Thymus (tissue), 11 donors: ENCODE measurements around the gene FBXW11. TPM values are rescaled to one million over a fixed set of nuclear protein-coding genes. Genes with fewer than 3 reads are reported as not detected.
A peak's percentile ranks its signal among the peaks of the same experiment; 100 is the strongest.

ENCODE experiments used
- DNase-seq, 9 donors: peaks; one replicate each; pipeline ENCODE4 v3.0.0-alpha.2; 2013; ENCODE audit warnings: low spot score in 9 of 9, low read depth in 6 of 9, missing footprints in 1 of 9
- H3K27ac ChIP-seq, 2 donors: one replicate each; pipeline ENCODE4 v1.5.1; 2013; ENCODE audit warnings: control low read depth in 1 of 2, low read depth in 1 of 2, low read length in 1 of 2, mild to moderate bottlenecking in 1 of 2, moderate library complexity in 1 of 2
- H3K27me3 ChIP-seq, 2 donors: one replicate each; pipeline ENCODE4 v1.5.1; 2013; ENCODE audit warnings: low read length in 1 of 2; ENCODE audit not compliant: control insufficient read depth in 2 of 2, insufficient read depth in 1 of 2
- H3K36me3 ChIP-seq, 2 donors: one replicate each; pipeline ENCODE4 v1.5.1; 2013; ENCODE audit warnings: low read length in 1 of 2, mild to moderate bottlenecking in 1 of 2, moderate library complexity in 1 of 2; ENCODE audit not compliant: control insufficient read depth in 2 of 2, insufficient read depth in 2 of 2
- H3K4me1 ChIP-seq, 2 donors: one replicate each; pipeline ENCODE4 v1.5.1; 2013; ENCODE audit warnings: low read length in 2 of 2; ENCODE audit not compliant: control insufficient read depth in 2 of 2, insufficient read depth in 2 of 2
- H3K4me3 ChIP-seq, 2 donors: one replicate each; pipeline ENCODE4 v1.5.1; 2013; ENCODE audit warnings: low read length in 2 of 2, control low read depth in 1 of 2, mild to moderate bottlenecking in 1 of 2
- H3K9me3 ChIP-seq, 2 donors: one replicate each; pipeline ENCODE4 v1.5.1; 2013; ENCODE audit warnings: low read length in 1 of 2, mild to moderate bottlenecking in 1 of 2; ENCODE audit not compliant: control insufficient read depth in 2 of 2, insufficient read depth in 1 of 2
- WGBS: extraction: QIAGEN DNeasy Blood & Tissue Kit; methylation state at CpG from one replicate; pipeline ENCODE4 v1.1.7; 2013; 5-methylcytosine and 5-hydroxymethylcytosine counted together
- polyA plus RNA-seq: library from polyadenylated mRNA; stranded (reverse); fragments of 200-250 nt; gene quantifications from one replicate; pipeline ENCODE4 v1.2.3, GENCODE V29; 2013
- total RNA-seq: library from RNA; stranded (reverse); fragments of 120-200 nt; gene quantifications from one replicate; pipeline ENCODE4 v1.2.4, GENCODE V29; 2013
- donor health status: healthy.

FBXW11 gene
- total and polyA plus RNA-seq, 2 donors, result 12.5 to 27.5 TPM

- no peak overlapping the region for H3K4me3 ChIP-seq
- H3K36me3 ChIP-seq, result no peaks in the 10 kb centered on the region
- WGBS, result 48% methylated on average over 2 of the region's 2 CpGs
- H3K27me3 ChIP-seq, result no peaks in the 10 kb centered on the region
- DNase-seq, result peak in 1 of 9 donors; percentile 13
- no peak overlapping the region for H3K27ac ChIP-seq
- no peaks in the 10 kb centered on the region for H3K9me3 ChIP-seq
- peaks cover 0 to 9% of the 10 kb centered on the region in 2 donors for H3K4me1 ChIP-seq
These were observed 166.4 kb downstream of the FBXW11 start for GRCh38 chr5:171840066-171840465.

GRCh38 chr5:171839112-171839511 is 167.3 kb downstream of the FBXW11 start:
- Histone ChIP-seq H3K27me3 (no peaks in the 10 kb centered on the region), H3K27ac (no peak overlapping the region), H3K36me3 (no peaks in the 10 kb centered on the region), H3K9me3 (no peaks in the 10 kb centered on the region), H3K4me3 (no peak overlapping the region), H3K4me1 (peaks cover 0 to 9% of the 10 kb centered on the region in 2 donors)
- no peak for DNase-seq
- 95% methylated on average over 2 of the region's 2 CpGs for WGBS

GRCh38 chr5:171838066-171838465 is 168.4 kb downstream of the FBXW11 start:
- Histone ChIP-seq H3K4me3 (no peak overlapping the region), H3K36me3 (no peaks in the 10 kb centered on the region), H3K27ac (no peak overlapping the region), H3K27me3 (no peaks in the 10 kb centered on the region), H3K9me3 (peaks cover 0 to 3% of the 10 kb centered on the region in 2 donors), H3K4me1 (peaks cover 0 to 9% of the 10 kb centered on the region in 2 donors)
- 86% methylated on average over 12 of the region's 12 CpGs for WGBS
- no peak for DNase-seq

GRCh38 chr5:171837522-171837921 is 168.9 kb downstream of the FBXW11 start:
- Histone ChIP-seq H3K9me3 (peaks cover 0 to 3% of the 10 kb centered on the region in 2 donors), H3K27me3 (no peaks in the 10 kb centered on the region), H3K4me1 (peaks cover 0 to 5% of the 10 kb centered on the region in 2 donors), H3K27ac (no peak overlapping the region), H3K4me3 (no peak overlapping the region), H3K36me3 (no peaks in the 10 kb centered on the region)
- DNase-seq, result no peak

GRCh38 chr5:171835066-171835465 is 171.4 kb downstream of the FBXW11 start:
- no peak for DNase-seq
- H3K27ac ChIP-seq, result no peak overlapping the region
- WGBS, result 83% methylated on average over 7 of the region's 7 CpGs
- no peaks in the 10 kb centered on the region for H3K27me3 ChIP-seq
- no peaks in the 10 kb centered on the region for H3K36me3 ChIP-seq
- no peak overlapping the region for H3K4me3 ChIP-seq
- peaks cover 0 to 3% of the 10 kb centered on the region in 2 donors for H3K9me3 ChIP-seq
- H3K4me1 ChIP-seq, result peaks cover 0 to 3% of the 10 kb centered on the region in 2 donors

GRCh38 chr5:171834461-171834860 is 172.0 kb downstream of the FBXW11 start:
- WGBS, result 43% methylated on average over 2 of the region's 2 CpGs
- DNase-seq, result peak in 1 of 9 donors; percentile 12
- H3K36me3 ChIP-seq, result no peaks in the 10 kb centered on the region
- no peak overlapping the region for H3K27ac ChIP-seq
- no peaks in the 10 kb centered on the region for H3K27me3 ChIP-seq
- no peaks in the 10 kb centered on the region for H3K4me1 ChIP-seq
- peaks cover 0 to 3% of the 10 kb centered on the region in 2 donors for H3K9me3 ChIP-seq
- no peak overlapping the region for H3K4me3 ChIP-seq

- Histone ChIP-seq H3K36me3 (no peaks in the 10 kb centered on the region), H3K4me3 (no peak overlapping the region), H3K27me3 (no peaks in the 10 kb centered on the region), H3K9me3 (peaks cover 0 to 3% of the 10 kb centered on the region in 2 donors), H3K4me1 (no peaks in the 10 kb centered on the region), H3K27ac (no peak overlapping the region)
- DNase-seq, result no peak
- 90% methylated on average over 2 of the region's 2 CpGs for WGBS
These were observed 173.7 kb downstream of the FBXW11 start for GRCh38 chr5:171832775-171833174.

- 98% methylated on average over 1 of the region's 1 CpG for WGBS
- H3K4me3 ChIP-seq, result no peak overlapping the region
- H3K9me3 ChIP-seq, result peaks cover 0 to 3% of the 10 kb centered on the region in 2 donors
- no peak for DNase-seq
- no peak overlapping the region for H3K27ac ChIP-seq
- H3K27me3 ChIP-seq, result no peaks in the 10 kb centered on the region
- H3K36me3 ChIP-seq, result no peaks in the 10 kb centered on the region
- no peaks in the 10 kb centered on the region for H3K4me1 ChIP-seq
These were observed 175.8 kb downstream of the FBXW11 start for GRCh38 chr5:171830686-171831085.

- WGBS, result 98% methylated on average over 9 of the region's 9 CpGs
- Histone ChIP-seq H3K9me3 (no peaks in the 10 kb centered on the region), H3K36me3 (no peaks in the 10 kb centered on the region), H3K27me3 (no peaks in the 10 kb centered on the region), H3K27ac (no peak overlapping the region), H3K4me3 (no peak overlapping the region), H3K4me1 (no peaks in the 10 kb centered on the region)
- DNase-seq, result no peak
These were observed 179.3 kb downstream of the FBXW11 start for GRCh38 chr5:171827162-171827561.

- Histone ChIP-seq H3K4me1 (no peaks in the 10 kb centered on the region), H3K4me3 (no peak overlapping the region), H3K27ac (no peak overlapping the region), H3K27me3 (no peaks in the 10 kb centered on the region), H3K36me3 (no peaks in the 10 kb centered on the region), H3K9me3 (no peaks in the 10 kb centered on the region)
- 98% methylated on average over 5 of the region's 5 CpGs for WGBS
- DNase-seq, result no peak
These were observed 180.3 kb downstream of the FBXW11 start for GRCh38 chr5:171826132-171826531.
